Measurements from ENCODE around the gene MYO3B. TPM values are rescaled to one million over a fixed set of nuclear protein-coding genes. Genes with fewer than 3 reads are reported as not detected.

Gene MYO3B
- total RNA-seq, 1 experiment from 2014 or later: 0.10 TPM

DNA sequence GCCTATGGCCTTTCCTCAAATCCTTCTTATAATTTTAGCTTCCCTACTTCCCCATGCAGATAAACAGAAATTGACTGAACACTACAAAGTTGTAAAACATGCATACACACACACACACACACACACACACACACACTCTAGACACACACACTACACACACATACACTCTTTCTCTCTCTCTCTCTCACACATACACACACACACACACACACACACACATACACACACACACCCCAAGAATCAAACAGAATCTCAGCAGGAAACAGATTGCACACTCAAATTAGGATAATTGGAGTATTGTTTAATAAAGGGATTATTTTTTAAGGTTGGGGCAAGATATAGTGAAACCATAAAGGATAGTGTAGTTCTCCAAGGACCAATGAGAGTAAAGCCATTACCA, 385.0 kb downstream of the MYO3B start:
- DNase-seq (ENCODE audit: low spot score): no peak

DNA sequence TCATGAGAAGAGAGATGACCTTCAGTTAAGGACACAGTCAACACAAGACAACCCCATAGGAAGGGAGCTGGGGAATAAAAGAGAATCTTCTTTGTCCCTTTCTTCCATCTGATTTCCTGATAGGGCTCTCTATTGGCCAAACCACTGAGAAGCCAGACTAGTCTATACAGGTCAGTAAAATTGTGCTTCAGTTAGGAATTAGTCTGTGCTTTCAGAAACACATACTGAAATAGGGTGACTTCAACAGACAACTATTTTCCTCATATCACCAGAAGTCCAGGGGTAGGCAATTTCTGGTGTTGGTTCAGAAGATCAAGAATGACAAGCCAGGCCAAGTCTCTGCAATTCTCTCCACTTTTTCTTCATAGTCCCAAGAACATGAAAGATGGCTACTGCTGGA, 385.5 kb downstream of the MYO3B start:
- no peak for DNase-seq (ENCODE audit: low spot score)

DNA sequence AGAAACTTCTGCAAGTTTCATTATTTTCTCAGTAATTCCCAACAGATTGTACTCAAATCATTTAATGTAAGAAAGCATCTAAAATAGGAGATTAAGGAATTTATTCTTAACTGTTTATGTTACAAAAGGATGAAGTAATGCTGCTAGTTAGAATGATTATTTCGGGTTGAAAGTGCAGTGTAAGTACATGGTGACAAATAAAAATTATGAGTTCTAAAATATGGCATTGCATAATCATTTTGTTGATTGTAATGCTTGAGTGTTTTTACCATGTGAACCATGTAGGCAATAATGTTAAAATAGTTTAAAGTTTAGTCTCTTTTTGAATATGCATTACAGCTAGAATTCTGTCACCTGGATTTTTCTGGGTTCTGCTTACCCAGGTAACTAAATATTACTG, 388.2 kb downstream of the MYO3B start:
- no peak for DNase-seq (ENCODE audit: low spot score)

DNA sequence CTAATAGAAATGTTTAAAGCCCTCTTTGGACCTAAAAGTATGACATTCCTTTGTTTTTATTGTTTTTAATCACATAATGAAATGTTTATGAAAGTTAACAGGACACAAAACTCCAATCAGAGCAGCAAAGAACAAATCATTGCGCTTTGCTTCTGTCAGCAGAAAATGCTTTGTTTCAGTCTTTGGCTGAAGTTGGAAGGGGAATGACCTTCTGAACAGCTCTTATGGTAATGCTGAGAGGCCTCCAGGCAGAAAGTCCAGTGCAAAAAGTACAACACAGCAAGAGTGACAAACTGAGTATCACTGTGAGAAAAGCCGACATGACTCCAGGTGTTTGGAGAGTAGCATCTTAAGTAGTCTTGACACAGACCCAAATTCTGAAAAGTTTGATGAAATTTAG, 389.5 kb downstream of the MYO3B start:
- DNase-seq (ENCODE audit: low spot score): no peak

DNA sequence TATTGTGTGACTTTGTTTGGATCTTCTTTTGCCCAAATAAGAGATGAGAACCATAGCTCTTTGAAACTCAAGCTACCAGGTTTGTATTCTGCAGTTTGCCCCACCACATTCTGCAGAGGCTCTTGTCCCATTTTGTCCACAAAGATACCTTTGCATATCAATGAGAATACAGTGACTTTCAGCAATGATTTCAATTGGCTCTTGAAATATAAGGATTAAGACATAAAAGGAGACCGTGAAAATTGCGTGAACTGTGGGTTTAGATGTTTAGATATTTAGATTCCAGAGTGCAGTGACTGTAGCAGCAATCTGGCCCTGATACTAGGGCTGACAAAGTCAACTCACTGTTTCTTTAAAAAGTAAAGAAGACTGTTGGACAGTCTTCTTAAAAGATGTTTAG, 390.6 kb downstream of the MYO3B start:
- no peak for DNase-seq (ENCODE audit: low spot score)

DNA sequence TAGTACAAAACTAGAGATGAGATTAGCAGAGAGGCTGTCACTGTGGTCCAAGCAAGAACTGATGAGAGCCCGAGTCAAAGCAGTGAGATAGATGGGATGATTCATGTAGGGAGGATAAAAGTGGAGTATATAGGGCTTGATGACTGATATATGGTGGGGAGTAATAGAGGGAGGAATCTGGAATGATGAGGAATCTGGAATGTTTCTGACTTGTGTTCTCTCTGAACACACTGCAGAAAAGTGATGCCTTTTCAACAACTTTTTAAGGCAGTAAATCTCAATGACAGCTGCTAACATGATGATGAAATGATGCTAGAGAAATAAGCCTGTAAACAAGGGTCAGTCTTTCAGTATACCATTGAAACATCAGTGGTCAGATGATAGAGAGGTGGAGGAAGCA, 393.7 kb downstream of the MYO3B start:
- DNase-seq (ENCODE audit: low spot score): no peak

DNA sequence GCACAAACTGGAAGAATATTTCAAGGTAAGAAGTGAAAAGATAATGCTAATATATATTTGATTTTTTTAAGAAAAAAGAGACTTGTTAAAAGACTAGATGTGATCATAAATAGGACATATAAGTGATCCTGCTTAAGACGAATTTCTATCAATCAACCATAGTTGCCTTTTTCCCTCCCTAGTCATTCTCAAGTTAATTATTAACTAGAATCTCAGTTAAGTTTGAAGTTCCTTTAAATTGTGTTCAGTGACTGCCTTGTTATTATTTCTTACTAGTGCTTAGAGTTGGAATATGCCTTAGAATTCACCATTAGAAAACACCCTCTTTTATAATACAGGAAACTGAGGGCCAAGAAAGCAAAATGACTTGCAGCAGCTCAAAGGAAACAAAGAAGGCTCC, 395.7 kb downstream of the MYO3B start:
- no peak for DNase-seq (ENCODE audit: low spot score)

DNA sequence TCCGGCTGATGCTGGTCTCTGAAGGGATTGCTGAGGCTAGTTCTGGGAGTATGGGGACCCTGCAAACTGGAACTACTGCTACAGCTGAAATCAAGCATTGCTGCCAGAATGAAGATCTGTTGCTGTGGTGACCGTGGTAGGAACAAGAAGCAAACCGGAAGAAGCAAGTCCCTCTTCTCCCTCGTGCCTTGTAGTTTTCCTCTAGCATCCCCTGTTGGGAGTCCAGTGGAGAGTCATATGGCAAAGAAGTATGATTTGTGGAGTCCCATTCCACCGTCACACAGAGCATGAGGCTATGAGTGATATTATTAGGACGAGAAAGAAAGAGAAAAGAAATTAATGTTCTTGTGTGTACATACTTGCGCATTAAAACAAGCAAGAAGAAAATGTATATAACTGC, 398.3 kb downstream of the MYO3B start:
- no peak for DNase-seq (ENCODE audit: low spot score)

DNA sequence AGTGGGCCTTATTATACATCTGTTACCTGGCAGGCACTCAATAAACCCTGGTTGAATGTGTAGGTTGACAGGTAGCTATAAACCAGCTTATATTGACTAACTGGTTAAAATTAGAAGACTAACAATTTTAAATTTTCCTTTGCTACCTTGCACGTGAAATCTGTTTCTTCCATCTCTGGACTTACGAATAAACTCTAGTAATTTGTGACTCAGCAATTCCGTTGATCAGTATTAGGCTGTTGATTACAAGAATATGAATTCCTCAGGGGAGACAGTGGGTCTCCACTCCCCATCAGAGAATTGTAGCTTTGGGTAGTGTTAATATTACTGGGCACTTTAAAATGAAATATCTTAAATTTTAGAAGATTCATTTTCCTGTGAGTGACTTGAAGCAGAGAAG, 399.4 kb downstream of the MYO3B start:
- DNase-seq (ENCODE audit: low spot score): no peak

DNA sequence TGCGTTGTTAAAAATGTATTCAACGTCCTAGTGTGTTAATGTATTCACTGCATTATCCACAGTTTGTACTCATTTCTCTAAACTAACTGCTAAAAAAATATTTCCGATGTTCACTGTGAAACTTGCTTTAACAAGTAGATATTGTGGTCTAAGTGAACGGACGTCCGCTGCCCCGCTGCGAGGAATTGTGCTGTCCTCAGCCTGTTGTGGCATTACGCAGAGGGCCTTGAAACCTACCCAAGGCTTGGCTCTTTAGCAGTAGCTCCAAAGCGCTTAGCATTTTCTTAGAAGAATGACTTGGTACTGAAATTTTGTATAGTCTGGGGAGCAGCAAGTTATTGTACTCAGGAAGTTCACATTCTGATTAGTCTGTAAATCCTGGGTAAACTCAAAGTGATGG, 400.7 kb downstream of the MYO3B start:
- no peak for DNase-seq (ENCODE audit: low spot score)

DNA sequence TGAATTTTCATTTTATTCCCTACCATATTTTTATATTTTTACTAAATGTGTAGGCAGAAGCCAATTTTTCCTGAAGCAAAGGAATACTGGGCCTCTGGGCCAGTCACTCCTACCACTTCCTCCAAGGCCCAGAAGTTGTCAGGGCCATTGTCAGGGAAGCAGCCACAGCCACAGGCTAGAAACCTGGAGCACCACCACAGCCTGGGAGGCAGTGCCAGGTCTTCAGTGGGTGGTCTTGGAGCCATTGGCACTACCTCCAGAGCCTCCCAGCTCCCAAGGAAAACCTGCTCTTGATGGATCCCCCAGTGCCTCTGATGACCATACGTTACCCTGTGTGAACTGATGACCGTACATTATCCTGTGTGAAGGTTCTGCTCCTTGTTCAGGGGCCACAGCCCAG, 401.6 kb downstream of the MYO3B start:
- no peak for DNase-seq (ENCODE audit: low spot score)

DNA sequence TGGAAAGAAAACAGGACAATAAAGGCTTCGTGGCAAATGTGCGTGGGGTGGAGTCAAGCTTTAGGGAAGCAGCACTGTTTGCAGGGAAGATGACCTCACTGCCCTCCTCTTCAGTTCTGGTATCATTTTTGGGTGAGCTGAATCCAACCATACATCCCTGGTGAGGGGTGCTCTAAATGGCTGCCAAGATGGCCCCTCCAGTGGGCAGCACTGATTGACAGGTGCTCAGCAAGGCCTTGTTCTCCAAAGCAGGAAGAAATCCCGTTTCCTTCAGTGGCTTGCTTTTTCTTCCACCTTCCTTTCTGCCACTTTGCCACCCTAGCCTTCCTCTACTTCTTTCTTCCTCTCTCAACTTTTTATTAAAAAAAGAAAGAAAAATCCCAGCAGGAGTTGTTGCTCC, 404.4 kb downstream of the MYO3B start:
- no peak for DNase-seq (ENCODE audit: low spot score)

DNA sequence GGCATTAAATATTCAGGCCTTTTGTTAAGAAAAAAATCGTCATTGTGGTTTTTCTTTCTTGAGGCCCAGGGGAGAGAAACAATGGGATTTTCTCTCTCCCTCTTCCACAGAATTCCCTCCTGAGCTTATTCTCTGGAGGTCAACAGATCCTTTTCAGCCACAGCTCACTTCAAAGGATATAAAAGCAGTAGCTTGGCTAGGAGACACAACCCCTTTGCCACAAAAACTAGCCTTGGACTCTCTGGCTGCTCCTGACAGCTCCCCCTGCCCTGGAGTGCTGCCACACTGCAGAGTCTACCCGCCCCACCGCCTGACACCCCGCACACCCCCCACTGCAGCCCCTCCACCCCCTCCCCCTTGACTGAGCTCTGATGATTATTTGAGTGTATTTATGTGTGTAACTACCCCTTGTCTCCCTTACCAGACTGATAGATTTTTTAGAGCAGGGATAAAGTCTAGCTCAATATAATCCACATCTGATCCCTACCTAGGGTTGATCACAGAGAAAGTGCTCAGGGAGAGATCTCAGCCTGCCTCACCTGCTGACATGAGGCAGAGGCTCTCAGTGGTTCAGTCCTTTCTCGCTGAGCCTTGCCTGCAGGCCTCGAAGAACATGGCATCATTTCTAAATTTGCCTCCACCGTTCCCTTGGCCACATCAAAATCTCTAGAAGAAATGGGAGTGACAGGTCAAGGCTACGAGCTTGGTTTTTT, 405.0 kb downstream of the MYO3B start:
- no peak for DNase-seq (ENCODE audit: low spot score)

DNA sequence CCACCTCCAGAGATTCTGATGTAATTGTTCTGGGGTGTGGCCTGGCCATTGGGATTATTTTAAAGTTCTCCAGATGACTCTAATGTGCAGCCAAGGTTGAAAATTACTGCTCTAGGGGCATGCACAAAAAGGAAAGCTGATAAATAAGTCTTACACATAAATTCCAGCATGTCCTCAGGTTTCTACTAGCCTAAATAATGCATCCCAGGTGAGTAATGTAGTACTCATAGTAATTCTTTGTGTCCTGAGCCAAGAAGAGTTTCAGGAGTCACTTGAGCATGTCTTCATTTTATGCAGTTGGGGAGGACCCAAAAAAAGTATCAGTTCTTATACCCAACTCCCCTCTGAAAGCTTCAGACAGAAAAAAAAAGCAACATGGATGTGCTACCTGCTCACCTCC, 407.1 kb downstream of the MYO3B start:
- DNase-seq (ENCODE audit: low spot score): no peak

DNA sequence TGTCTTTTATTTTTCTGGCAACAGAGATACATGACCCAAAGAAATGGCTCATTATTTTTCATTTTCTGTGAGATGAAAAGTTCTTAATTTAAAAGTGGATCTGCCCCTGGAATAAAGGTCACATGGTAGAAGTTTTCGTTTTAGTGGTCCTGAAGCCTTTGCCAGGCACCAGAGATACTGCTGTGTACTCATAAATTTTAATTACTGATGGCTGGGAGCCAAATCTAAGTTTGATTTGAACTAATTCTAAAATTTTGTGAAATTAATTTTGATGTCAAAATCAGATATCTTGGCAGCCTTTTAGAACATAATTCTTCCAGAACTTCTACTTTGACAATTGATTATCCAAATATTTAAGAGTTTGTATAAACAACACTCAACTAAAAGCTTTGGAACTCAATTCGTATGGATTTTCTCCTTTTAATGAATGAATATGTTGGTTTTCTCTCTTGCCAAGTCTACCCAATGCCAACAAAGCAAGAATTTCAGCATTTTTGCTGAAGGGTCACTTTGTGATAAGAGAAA, 408.7 kb downstream of the MYO3B start:
- no peak for DNase-seq (ENCODE audit: low spot score)

DNA sequence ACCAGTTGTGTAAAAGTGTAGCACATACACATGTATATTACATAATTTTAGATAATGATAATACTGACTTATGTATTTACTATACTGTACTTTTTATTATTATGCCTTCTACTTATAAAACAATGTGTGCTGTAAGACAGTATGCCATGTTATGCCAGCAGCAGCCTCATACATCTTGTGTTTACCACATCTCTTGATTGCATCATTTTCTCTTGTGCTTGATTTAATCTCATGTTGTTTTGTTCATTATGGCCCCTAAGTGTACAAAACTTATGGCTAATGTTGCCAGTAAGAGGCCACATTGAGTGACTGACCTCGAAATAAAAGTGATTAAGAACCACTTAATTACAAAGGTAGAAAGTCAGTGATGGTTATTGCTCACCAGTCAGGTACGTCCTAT, 409.2 kb downstream of the MYO3B start:
- peak; percentile 18 for DNase-seq (ENCODE audit: low spot score)

DNA sequence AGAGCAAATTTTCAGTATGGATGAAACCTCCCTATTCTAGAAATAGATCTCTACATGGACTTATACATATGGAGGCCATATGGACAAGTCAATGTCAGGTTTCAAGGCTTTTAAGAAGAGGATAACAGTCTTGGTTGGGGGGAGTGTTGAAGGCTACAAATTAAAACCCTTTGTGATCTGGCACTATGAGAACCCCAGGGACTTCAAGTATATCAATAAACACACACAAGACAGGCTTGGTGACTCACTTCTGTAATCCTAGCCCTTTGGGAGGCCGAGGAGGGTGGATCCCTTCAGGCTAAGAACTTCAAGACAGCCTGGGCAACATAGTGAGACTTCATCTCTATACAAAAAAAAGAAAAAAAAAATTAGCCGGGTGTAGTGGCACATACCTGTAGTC, 410.0 kb downstream of the MYO3B start:
- DNase-seq (ENCODE audit: low spot score): peak; percentile 35

DNA sequence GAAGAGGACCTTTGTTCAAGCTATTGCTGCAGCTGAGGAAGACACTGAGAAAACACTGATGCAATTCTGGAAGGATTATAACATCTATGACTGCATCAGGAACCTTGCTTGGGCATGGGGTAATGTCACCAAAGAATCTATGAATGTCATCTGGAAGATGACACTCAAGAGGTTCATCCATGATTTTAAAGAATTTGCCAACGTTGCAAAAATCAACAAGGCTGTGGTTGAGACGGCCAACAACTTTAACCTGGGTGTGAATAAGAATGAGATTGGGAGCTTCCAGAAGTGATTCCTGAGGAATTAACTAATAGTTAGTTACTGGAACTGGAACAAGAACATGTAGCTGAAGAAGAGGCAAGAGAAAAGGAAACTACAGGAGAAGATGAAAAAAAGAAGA, 410.8 kb downstream of the MYO3B start:
- DNase-seq (ENCODE audit: low spot score): no peak

DNA sequence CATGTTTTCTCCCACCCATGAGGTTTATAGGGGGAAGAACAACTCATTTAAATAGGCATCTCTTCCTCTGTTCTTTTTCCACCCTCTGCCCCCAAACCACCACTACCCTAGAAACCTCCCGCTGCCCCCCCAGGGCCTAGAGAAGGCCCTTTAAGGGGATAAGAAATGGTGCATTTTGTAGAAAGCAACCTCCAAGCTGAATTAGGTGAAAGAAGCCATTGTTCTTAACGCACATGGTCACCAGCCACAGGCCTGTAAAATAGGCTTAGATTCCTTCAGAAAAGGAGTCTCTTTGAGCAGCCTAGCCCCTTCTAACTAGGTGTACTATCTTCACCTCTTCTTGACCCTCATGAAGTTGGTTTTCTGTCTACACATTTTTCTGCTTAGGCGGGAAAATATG, 418.6 kb downstream of the MYO3B start:
- no peak for DNase-seq (ENCODE audit: low spot score)

DNA sequence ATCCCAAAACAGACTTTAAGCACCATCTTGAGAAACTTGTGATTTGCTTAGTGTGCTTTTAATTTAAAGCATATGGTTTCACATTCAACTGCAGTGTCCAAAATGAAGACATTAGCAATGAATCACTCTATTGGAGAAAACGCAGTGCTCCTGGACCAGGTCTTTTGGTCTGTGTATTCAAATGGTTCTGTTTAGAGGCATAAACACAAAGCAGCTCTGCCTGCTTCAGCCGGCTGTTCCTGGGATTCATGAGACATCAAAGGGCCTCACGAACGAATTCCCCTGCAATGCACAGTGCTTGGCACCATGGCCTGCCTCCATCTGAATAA, 420.1 kb downstream of the MYO3B start:
- no peak for DNase-seq (ENCODE audit: low spot score)

DNA sequence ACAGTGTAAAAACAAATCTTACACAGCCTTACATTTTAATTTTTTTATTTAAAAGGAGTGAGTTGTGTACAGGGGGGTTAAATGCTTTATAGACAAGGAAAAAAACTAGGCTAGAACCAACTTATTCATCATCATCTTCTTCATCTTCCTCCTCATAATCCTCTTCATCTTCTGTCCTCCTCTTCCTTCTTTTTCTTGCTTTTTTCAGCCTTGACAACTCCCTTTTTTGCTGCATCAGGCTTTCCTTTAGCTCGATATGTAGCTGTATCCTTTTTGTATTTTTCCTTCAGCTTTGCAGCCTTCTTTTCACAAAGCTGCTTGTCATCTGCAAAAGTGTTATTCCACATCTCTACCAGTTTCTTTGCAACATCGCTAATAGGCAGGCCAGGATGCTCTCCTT, 423.5 kb downstream of the MYO3B start:
- no peak for DNase-seq (ENCODE audit: low spot score)

DNA sequence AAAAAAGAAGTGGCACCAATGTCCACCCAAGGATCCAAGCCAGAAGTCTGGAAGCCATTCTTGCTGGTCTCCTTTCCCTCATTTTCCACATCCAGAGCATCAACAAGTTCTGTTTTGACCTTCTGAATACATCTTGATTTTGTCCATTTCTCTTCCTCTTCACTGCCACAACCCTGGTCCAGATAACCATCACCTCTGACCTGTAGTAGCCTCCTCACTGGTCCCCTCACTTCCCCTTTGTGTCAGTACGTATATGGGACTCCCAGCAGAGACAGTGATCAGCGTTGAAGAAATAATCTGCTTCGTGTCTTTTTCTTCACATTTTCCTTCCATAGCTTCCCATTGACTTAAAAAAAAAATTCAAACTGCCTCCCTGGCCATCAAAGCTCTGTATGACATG, 427.9 kb downstream of the MYO3B start:
- DNase-seq (ENCODE audit: low spot score): no peak

DNA sequence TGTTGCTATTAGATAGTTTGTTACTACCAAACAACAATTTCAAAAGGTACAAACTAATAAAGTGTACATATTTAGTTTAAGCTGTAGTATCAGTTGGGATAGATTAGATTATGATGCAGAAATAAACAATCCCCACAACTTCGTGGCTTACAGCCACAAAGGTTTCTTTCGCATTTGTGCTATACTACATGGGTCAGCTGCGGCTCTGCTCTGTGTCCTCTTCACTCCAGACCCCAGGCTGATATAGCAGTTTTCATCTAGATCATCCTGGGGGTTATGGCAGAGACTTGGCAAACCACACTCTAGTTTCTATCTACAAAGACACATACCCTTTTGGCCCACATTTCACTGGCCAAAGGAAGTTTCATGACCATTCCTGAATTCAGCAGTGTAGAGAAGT, 429.2 kb downstream of the MYO3B start:
- DNase-seq (ENCODE audit: low spot score): no peak

DNA sequence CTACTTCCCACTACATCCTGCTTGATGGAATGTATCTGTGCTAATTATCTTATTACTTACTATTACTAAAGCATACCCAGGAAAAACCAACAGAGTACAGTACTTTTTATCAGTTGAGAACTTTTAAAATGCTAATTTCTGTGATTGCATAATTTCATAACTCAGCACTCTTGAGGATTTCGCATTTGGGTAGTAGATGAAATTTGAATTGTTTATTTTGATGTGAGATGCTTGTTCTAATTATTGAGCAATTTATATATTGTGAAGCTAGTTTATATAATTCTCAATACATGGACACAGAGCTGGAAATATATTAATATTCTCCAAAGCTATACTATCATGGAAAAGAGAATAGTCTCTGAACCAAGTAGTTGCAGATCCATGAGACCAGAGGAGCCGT, 432.7 kb downstream of the MYO3B start:
- no peak for DNase-seq (ENCODE audit: low spot score)

Measured in H4 (cell line).